Activated CD4-positive, alpha-beta T cell treated with anti-CD3 and anti-CD28 coated beads, Interleukin-2, amount 10 ng/mL, durations not matched to agents 24 days and 14 days (primary cell): ENCODE data around the gene CNTLN. TPM values are rescaled to one million over a fixed set of nuclear protein-coding genes. Genes with fewer than 3 reads are reported as not detected.

Source experiments
- DNase-seq: peaks from one replicate; pipeline ENCODE4 v3.0.0; 2022
- H3K27ac Mint-ChIP-seq: one replicate; pipeline ENCODE4 v1.8.0; 2022; ENCODE audit warnings: mild to moderate bottlenecking, mixed read lengths
- H3K27me3 Mint-ChIP-seq: one replicate; pipeline ENCODE4 v1.8.0; 2022; ENCODE audit warnings: mixed read lengths
- H3K36me3 Mint-ChIP-seq: one replicate; pipeline ENCODE4 v1.8.0; 2022; ENCODE audit warnings: low read depth, mild to moderate bottlenecking, mixed read lengths
- H3K4me1 Mint-ChIP-seq: one replicate; pipeline ENCODE4 v1.8.0; 2021; ENCODE audit warnings: mixed read lengths
- H3K4me3 Mint-ChIP-seq: one replicate; pipeline ENCODE4 v1.8.0; 2022; ENCODE audit warnings: mild to moderate bottlenecking, moderate library complexity, mixed read lengths
- H3K9me3 Mint-ChIP-seq: one replicate; pipeline ENCODE4 v1.8.0; 2021; ENCODE audit warnings: mixed read lengths
- intact Hi-C: fragments of 100-400 bp; cut with micrococcal nuclease; formaldehyde crosslinking; loops from one replicate; pipeline ENCODE4 v1.15.1; 2023
- total RNA-seq: library from RNA; stranded (reverse); gene quantifications from 2 replicates; pipeline ENCODE4 v1.2.3, GENCODE V29; 2022

Gene CNTLN, protein sequence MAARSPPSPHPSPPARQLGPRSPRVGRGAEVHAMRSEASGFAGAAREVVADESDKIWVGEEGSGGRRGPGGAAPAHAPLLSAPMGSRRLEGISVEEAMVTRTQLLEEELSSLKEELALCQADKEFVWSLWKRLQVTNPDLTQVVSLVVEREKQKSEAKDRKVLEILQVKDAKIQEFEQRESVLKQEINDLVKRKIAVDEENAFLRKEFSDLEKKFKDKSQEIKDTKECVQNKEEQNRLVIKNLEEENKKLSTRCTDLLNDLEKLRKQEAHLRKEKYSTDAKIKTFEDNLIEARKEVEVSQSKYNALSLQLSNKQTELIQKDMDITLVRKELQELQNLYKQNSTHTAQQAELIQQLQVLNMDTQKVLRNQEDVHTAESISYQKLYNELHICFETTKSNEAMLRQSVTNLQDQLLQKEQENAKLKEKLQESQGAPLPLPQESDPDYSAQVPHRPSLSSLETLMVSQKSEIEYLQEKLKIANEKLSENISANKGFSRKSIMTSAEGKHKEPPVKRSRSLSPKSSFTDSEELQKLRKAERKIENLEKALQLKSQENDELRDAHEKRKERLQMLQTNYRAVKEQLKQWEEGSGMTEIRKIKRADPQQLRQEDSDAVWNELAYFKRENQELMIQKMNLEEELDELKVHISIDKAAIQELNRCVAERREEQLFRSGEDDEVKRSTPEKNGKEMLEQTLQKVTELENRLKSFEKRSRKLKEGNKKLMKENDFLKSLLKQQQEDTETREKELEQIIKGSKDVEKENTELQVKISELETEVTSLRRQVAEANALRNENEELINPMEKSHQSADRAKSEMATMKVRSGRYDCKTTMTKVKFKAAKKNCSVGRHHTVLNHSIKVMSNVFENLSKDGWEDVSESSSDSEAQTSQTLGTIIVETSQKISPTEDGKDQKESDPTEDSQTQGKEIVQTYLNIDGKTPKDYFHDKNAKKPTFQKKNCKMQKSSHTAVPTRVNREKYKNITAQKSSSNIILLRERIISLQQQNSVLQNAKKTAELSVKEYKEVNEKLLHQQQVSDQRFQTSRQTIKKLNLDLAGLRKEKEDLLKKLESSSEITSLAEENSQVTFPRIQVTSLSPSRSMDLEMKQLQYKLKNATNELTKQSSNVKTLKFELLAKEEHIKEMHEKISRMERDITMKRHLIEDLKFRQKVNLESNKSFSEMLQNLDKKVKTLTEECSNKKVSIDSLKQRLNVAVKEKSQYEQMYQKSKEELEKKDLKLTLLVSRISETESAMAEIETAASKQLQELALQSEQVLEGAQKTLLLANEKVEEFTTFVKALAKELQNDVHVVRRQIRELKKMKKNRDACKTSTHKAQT (N-terminal part only)
- 1.6 and 2.3 TPM in 2 replicates for total RNA-seq

DNA sequence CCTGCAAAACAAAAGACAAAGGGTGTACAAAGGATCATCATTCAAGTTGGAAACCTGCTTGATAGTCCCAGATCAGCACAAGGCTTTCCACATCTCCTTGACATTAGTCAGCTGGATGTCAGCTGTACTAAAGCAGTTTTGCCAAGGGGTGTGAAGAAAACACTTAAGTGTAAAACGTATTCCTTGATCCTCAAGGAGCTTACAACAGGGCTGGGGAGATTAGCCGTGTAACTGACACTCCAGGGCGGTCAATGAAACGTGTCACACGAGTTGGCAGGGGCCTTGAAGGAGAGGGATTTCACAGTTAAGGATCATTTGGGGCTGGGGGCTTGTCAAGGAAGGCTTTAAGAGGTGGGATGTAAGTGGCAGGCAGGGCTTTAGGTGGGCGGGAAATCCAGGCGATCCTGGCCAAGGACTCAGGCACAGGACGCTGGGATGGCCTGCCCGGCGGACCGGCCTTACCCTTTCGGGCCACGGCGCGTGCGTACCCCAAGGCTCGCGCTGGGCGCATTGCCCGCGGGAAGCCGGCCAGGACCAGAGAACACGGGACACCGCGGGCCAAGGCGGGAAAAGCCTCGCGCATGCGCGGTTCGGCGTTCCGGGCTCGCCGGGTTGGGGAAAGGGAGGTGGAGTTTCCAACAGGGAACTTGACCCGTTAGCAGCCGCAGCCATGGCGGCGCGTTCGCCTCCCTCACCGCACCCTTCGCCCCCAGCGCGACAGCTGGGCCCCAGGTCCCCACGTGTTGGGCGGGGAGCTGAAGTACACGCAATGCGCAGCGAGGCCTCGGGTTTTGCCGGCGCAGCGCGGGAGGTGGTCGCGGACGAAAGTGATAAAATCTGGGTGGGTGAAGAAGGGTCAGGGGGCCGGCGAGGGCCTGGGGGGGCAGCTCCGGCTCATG lies at the start of gene CNTLN:
TSS of gene CNTLN (plus strand) at position 645 of the 899 bp plus-strand sequence. CDS start at position 671, 26 bp downstream.
- DNase-seq: peak; percentile 86
- Mint-ChIP-seq H3K4me1 (peaks cover 9% of the 10 kb centered on the region), H3K27ac (peak within 1 kb of the TSS; percentile 83), H3K36me3 (no peaks in the 10 kb centered on the region), H3K4me3 (peak within 1 kb of the TSS; percentile 83), H3K27me3 (peaks cover 19% of the 10 kb centered on the region), H3K9me3 (peaks cover 17% of the 10 kb centered on the region)
- intact Hi-C loops: no loop called here

DNA sequence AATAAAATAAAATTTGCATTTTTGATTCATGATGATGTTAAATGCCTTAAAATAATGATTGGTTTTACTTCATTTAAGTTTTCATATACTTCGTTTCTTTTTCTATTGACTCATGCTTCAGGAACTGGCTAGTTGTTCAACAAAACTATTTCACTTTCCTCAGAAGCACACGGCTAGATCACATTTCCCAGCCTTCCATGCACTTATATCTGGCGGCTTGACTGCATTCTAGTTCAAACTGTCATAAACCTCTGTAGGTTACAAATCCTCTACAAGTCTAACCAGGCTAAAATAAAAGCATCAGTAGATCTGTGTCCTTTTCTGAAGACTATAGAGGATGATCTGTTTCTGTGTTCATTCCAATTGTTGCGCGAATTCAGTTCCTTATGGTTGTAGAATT lies 46.3 kb upstream of the CNTLN start:
- no peak for DNase-seq
- H3K9me3 Mint-ChIP-seq: no peaks in the 10 kb centered on the region
- no peak overlapping the region for H3K27ac Mint-ChIP-seq
- H3K27me3 Mint-ChIP-seq: no peaks in the 10 kb centered on the region
- intact Hi-C loops: no loop called here
- H3K4me3 Mint-ChIP-seq: no peak overlapping the region
- no peaks in the 10 kb centered on the region for H3K4me1 Mint-ChIP-seq
- no peaks in the 10 kb centered on the region for H3K36me3 Mint-ChIP-seq

DNA sequence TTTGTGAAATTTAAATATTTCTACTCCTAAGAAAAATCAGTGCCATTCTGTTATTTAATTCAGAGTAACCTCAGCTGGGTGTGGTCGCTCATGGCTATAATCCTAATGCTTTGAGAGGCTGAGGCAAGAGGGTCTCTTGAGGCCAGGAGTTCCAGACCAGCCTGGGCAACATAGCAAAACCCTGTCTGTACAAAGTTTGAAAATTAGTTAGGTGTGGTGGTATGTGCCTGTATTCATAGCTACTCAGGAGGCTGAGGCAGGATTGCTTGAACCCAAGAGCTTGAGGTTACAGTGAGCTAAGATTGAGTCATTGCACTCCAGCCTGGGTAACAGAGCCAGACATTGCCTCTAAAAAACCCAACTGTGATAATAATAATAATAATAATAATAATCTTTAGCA lies 44.8 kb upstream of the CNTLN start:
- intact Hi-C loops: no loop called here
- Mint-ChIP-seq H3K27me3 (no peaks in the 10 kb centered on the region), H3K27ac (no peak overlapping the region), H3K36me3 (no peaks in the 10 kb centered on the region), H3K4me1 (no peaks in the 10 kb centered on the region), H3K4me3 (no peak overlapping the region), H3K9me3 (no peaks in the 10 kb centered on the region)
- DNase-seq: no peak

DNA sequence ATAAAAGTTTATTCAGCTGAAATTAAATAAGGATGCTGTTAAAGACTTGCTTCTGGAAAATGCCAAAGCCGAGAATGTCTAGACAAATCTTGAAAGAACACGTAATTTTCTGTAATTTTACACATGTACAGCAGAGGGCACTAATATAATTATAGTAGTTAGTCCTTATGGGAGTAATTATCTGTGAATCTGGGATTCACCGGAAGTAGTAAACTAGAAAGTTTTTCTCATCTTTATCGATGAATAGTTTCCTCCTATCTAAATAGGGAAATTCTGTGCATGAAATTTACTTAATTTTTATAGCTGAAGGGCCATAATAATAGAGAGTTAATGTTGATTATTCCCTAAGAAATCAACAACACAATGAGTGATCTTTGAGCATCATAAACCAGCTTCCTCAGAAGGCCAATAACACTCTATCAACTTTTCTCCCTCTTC lies 18.4 kb upstream of the CNTLN start:
- no peaks in the 10 kb centered on the region for H3K4me1 Mint-ChIP-seq
- no peak overlapping the region for H3K27ac Mint-ChIP-seq
- no peaks in the 10 kb centered on the region for H3K27me3 Mint-ChIP-seq
- DNase-seq: no peak
- intact Hi-C loops: loop anchor here (2.0 kb wide), 1 partner anchor 346 kb away; no protein-coding TSS in a partner anchor
- no peak overlapping the region for H3K4me3 Mint-ChIP-seq
- no peaks in the 10 kb centered on the region for H3K9me3 Mint-ChIP-seq
- H3K36me3 Mint-ChIP-seq: no peaks in the 10 kb centered on the region

DNA sequence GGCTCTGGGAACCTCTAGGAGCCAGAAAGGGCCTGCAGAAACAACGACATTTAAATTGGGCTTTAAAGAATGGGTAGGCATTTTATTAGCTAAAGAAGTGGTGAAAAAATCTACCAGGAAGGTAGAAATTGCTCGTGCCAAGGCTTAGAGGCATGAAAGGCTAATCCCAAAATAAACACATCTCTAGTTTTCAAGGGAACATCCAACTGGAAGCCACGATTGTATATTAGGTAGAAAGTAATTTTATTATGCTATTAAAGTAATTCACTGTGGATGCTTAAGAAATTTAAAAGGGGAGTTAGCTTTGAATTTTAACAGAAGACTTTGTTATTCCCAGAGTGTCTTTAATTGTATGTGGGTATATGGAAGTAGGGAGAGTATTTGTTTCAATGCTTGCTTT lies 17.5 kb upstream of the CNTLN start:
- no peak overlapping the region for H3K27ac Mint-ChIP-seq
- intact Hi-C loops: loop anchor here (2.0 kb wide), 1 partner anchor 345 kb away; no protein-coding TSS in a partner anchor

DNA sequence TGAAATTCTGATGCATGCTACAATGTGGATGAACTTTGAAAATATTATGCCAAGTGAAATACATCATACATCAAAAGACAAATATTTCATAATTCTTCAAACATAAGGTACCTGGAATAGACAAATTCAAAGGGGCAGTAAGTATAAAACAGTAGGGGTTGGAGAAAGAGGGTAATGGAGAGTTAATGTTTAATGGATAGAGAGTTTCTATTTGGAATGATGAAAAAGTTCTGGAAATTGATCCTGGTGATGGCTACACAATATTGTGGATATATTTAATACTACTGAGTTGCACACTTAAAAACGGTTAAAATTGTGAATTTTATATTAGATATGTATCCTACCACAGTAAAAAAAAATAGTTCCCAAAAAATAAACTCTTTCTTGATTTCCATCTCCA lies 14.6 kb upstream of the CNTLN start:
- Mint-ChIP-seq H3K27ac (no peak overlapping the region), H3K4me3 (no peak overlapping the region), H3K9me3 (peaks cover 4% of the 10 kb centered on the region), H3K4me1 (no peaks in the 10 kb centered on the region), H3K27me3 (no peaks in the 10 kb centered on the region), H3K36me3 (no peaks in the 10 kb centered on the region)
- intact Hi-C loops: no loop called here
- no peak for DNase-seq

More for the DNA sequence above, 17.5 kb upstream of the CNTLN start:
- H3K27me3 Mint-ChIP-seq: no peaks in the 10 kb centered on the region
- H3K9me3 Mint-ChIP-seq: peaks cover 4% of the 10 kb centered on the region
- no peaks in the 10 kb centered on the region for H3K4me1 Mint-ChIP-seq
- no peak overlapping the region for H3K4me3 Mint-ChIP-seq
- DNase-seq: no peak
- no peaks in the 10 kb centered on the region for H3K36me3 Mint-ChIP-seq

DNA sequence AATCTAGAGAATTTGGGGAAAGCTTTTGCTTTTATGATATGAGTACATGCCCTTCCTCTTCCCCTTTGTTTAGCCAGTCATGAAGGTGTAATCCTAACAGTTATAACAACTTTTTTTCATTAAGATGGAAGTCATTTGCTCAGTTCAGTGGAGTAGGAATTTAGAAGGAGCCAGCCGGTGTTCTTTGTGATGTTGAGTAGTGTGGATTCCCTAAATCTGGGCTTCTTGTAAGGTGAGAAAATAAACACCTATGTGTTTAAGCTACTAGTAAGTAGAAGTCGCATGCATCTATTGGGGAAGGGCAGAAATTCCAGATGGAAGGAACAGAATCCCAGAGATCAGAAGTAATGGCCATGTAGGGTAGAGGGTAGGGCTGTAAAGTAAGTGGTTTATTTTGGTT lies 13.6 kb upstream of the CNTLN start:
- no peak for DNase-seq
- Mint-ChIP-seq H3K9me3 (peaks cover 4% of the 10 kb centered on the region), H3K4me3 (no peak overlapping the region), H3K36me3 (no peaks in the 10 kb centered on the region), H3K27ac (no peak overlapping the region), H3K4me1 (no peaks in the 10 kb centered on the region), H3K27me3 (no peaks in the 10 kb centered on the region)
- intact Hi-C loops: no loop called here

DNA sequence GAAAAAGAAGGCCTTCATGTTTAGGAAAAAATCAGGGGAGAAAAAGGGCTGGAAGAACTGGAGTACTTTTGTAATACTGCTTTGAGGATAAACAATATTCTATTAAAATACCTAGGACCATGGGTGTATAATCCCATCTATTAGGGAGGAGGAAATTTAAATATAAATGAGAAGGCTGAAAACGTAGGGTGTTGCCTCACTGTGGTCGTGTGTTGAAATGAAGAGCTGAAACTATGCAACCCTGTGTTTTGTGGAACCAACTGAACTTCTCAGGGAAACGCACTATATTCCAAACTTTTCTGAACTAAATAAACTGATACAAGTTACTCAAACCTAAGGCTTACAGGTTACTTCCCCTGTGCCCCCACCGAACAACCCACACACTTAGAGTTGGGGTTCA lies 4.5 kb upstream of the CNTLN start:
- peaks cover 13% of the 10 kb centered on the region for H3K9me3 Mint-ChIP-seq
- H3K27ac Mint-ChIP-seq: no peak overlapping the region
- intact Hi-C loops: no loop called here
- H3K4me1 Mint-ChIP-seq: peaks cover 7% of the 10 kb centered on the region
- no peaks in the 10 kb centered on the region for H3K36me3 Mint-ChIP-seq
- DNase-seq: no peak
- no peak overlapping the region for H3K4me3 Mint-ChIP-seq
- peaks cover 13% of the 10 kb centered on the region for H3K27me3 Mint-ChIP-seq

DNA sequence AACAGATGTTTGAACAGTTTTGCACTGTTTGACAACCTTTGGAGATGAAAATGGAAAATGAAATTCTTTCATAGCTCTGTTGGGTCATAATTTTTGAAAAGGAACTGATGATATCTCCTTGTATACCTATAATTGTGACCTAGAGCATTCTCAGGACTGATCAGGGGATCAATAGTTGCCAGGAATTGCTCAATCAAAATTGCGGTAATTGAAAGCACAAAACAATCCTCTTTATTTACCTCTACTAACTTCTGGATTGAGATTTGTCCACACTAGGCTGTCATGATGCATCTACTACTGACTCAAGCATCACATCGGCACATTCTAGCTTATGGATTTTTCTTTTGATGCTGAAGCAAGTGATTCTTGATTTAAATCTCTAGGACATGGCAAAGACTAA lies 4.1 kb upstream of the CNTLN start:
- H3K36me3 Mint-ChIP-seq: no peaks in the 10 kb centered on the region
- intact Hi-C loops: no loop called here
- peaks cover 13% of the 10 kb centered on the region for H3K9me3 Mint-ChIP-seq
- H3K27me3 Mint-ChIP-seq: peaks cover 15% of the 10 kb centered on the region
- peaks cover 7% of the 10 kb centered on the region for H3K4me1 Mint-ChIP-seq
- no peak overlapping the region for H3K4me3 Mint-ChIP-seq
- DNase-seq: no peak
- no peak overlapping the region for H3K27ac Mint-ChIP-seq

DNA sequence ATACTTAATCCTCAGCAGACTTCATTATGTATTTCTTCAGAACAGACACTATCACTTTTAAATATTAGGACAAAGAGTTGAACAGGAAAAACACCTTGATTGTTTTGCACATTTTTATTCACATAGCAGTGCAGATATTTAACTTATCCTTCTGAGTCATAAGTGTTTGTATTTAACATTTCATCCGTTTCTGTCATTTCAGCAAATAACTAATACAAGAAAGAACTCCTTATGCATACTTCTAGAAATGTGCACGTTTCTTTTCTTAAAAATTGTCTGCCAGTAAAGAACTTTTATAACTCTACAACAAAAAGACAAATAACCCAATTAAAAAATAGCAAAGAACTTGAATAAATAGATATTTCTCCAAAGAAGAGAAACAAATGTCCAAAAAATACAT lies 3.3 kb upstream of the CNTLN start:
- Mint-ChIP-seq H3K4me3 (no peak overlapping the region), H3K4me1 (peaks cover 9% of the 10 kb centered on the region), H3K27me3 (peaks cover 17% of the 10 kb centered on the region), H3K36me3 (no peaks in the 10 kb centered on the region), H3K9me3 (peaks cover 13% of the 10 kb centered on the region), H3K27ac (no peak overlapping the region)
- intact Hi-C loops: no loop called here
- no peak for DNase-seq

DNA sequence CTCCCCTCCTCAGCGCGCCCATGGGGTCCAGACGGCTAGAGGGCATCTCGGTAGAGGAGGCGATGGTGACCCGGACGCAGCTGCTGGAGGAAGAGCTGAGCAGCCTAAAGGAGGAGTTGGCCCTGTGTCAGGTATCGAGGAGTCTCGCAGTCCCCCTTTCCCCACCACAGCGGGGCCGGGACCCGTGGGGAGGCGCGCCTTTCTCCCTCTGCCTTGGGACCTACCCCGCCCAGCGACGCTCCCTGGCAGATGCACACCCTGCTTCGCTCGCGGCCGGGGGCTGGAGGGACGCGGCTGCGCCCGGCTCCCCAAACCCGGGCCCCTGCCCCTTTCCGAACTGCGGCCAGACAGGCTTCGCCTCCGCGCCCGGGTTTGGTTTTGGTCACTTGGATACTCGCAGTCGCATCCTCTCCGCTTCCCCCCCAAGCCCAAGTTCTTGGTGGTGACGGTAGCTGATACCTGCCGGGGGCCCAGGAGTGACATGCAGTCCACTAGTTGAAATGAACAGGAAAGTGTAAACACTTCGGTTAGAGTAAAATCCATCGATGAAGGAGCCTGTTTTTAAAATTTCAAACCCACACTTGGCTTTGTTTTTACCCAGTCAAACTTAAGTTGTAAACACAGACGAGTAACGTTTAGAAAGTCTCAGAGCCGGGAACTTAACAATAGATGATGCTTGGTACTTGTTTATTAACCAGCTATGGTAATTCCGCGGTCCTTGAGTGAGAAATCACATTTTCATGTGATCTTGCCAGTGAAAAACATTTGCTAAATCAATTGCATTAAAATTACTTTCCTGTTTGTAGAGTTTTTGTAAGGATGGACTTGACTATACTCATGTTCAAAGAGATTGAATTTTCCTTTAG lies 688 bp downstream of the CNTLN start:
- intact Hi-C loops: no loop called here
- peaks cover 9% of the 10 kb centered on the region for H3K4me1 Mint-ChIP-seq
- H3K4me3 Mint-ChIP-seq: peak overlapping the region; percentile 83
- peaks cover 14% of the 10 kb centered on the region for H3K9me3 Mint-ChIP-seq
- H3K27ac Mint-ChIP-seq: peak overlapping the region; percentile 83
- no peaks in the 10 kb centered on the region for H3K36me3 Mint-ChIP-seq
- H3K27me3 Mint-ChIP-seq: peaks cover 16% of the 10 kb centered on the region
- DNase-seq: peak; percentile 57

DNA sequence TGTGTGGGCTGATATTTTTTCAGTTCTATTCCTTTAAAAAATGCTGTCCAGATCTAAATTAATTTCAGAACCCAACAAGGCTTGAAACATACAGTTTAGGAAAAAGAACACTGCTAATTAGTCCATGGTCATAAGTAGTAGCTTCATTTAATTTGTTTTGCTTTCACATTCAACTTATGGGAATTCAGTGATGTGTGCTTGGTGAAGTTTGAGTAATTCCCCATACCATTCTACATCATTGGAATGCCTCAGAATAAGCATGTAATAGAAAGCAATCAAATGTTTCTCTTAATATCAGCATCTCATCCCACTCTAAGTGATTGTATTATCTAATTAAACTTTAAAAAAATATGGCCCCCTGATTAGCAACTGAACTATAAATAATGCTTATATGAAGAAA lies 2.7 kb downstream of the CNTLN start:
- DNase-seq: no peak
- intact Hi-C loops: no loop called here
- Mint-ChIP-seq H3K36me3 (no peaks in the 10 kb centered on the region), H3K4me3 (no peak overlapping the region), H3K4me1 (peaks cover 9% of the 10 kb centered on the region), H3K9me3 (peaks cover 14% of the 10 kb centered on the region), H3K27me3 (peaks cover 16% of the 10 kb centered on the region), H3K27ac (no peak overlapping the region)
